Activated CD8-positive, alpha-beta T cell treated with anti-CD3 and anti-CD28 coated beads for 36 hours (primary cell): ENCODE results near the gene DMPK. TPM values are rescaled to one million over a fixed set of nuclear protein-coding genes. Genes with fewer than 3 reads are reported as not detected.

Experiments
- ATAC-seq: fragments of 200-7000 bp; cut with Tn5 transposase; one replicate; pipeline ENCODE4 v1.10.0; 2021; ENCODE audit warnings: mild to moderate bottlenecking, moderate library complexity
- CTCF ChIA-PET: fragments of 350-600 bp; sonication (Branson Sonifier 250); formaldehyde crosslinking; loops from one replicate; lab custom pipeline; 2021; ENCODE audit warnings: antibody characterized with exemption; lab: Charles Lee
- POLR2A ChIA-PET: fragments of 350-600 bp; sonication (Branson Sonifier 250); formaldehyde crosslinking; loops from one replicate; lab custom pipeline; 2021; ENCODE audit warnings: antibody characterized with exemption; lab: Charles Lee
- DNase-seq: peaks from one replicate; pipeline ENCODE4 v3.0.0-alpha.2; 2020
- H3K27ac Mint-ChIP-seq: one replicate; pipeline ENCODE4 v1.8.0; 2021; ENCODE audit warnings: mild to moderate bottlenecking, mixed read lengths
- H3K27me3 Mint-ChIP-seq: one replicate; pipeline ENCODE4 v1.8.0; 2021; ENCODE audit warnings: mixed read lengths
- H3K36me3 Mint-ChIP-seq: one replicate; pipeline ENCODE4 v1.8.0; 2021; ENCODE audit warnings: low read depth, mixed read lengths
- H3K4me1 Mint-ChIP-seq: one replicate; pipeline ENCODE4 v1.8.0; 2021; ENCODE audit warnings: low read depth, mixed read lengths
- H3K4me3 Mint-ChIP-seq: one replicate; pipeline ENCODE4 v1.8.0; 2021; ENCODE audit warnings: mild to moderate bottlenecking, moderate library complexity, mixed read lengths
- H3K9me3 Mint-ChIP-seq: one replicate; pipeline ENCODE4 v1.8.0; 2021; ENCODE audit warnings: mixed read lengths
- intact Hi-C: fragments of 100-400 bp; cut with micrococcal nuclease; formaldehyde crosslinking; loops from one replicate; pipeline ENCODE4 v1.10.0; 2022
- total RNA-seq, 2 experiments: library from RNA; stranded (reverse); gene quantifications; one replicate each; pipeline ENCODE4 v1.2.3, GENCODE V29; 2021
- TF ChIP-seq, protein P1 (sequence below): fragments of 200-600 bp; IDR thresholded peaks from one replicate; pipeline ENCODE4 v1.8.0; 2022; ENCODE audit warnings: antibody characterized with exemption, mild to moderate bottlenecking

DMPK gene
- total RNA-seq, 2 experiments from 2014 or later: 5.8 to 8.0 TPM

- ATAC-seq (no peak), DNase-seq (no peak)
- TF ChIP-seq, protein P1, sequence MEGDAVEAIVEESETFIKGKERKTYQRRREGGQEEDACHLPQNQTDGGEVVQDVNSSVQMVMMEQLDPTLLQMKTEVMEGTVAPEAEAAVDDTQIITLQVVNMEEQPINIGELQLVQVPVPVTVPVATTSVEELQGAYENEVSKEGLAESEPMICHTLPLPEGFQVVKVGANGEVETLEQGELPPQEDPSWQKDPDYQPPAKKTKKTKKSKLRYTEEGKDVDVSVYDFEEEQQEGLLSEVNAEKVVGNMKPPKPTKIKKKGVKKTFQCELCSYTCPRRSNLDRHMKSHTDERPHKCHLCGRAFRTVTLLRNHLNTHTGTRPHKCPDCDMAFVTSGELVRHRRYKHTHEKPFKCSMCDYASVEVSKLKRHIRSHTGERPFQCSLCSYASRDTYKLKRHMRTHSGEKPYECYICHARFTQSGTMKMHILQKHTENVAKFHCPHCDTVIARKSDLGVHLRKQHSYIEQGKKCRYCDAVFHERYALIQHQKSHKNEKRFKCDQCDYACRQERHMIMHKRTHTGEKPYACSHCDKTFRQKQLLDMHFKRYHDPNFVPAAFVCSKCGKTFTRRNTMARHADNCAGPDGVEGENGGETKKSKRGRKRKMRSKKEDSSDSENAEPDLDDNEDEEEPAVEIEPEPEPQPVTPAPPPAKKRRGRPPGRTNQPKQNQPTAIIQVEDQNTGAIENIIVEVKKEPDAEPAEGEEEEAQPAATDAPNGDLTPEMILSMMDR: no peak
- peaks cover 15% of the 10 kb centered on the region for H3K36me3 Mint-ChIP-seq
- H3K4me3 Mint-ChIP-seq: no peak overlapping the region
- peaks cover 32% of the 10 kb centered on the region for H3K27me3 Mint-ChIP-seq
- no peaks in the 10 kb centered on the region for H3K9me3 Mint-ChIP-seq
- CTCF ChIA-PET: interaction anchor here (1.4 to 3.4 kb wide), 3 partner anchors 23 to 24 kb away, joined by 3 to 18 read pairs (median 9); partner anchors contain the start of gene SIX5
- intact Hi-C loops: no loop called here
- POLR2A ChIA-PET: interaction anchor here (1.1 to 3.6 kb wide), 3 partner anchors 20 to 25 kb away, joined by 3 to 19 read pairs (median 13); partner anchors contain the start of gene SIX5
- no peak overlapping the region for H3K27ac Mint-ChIP-seq
- peaks cover 30% of the 10 kb centered on the region for H3K4me1 Mint-ChIP-seq
These were observed 11.6 kb upstream of the DMPK start for GRCh38 chr19:45793876-45794275.

- H3K27ac Mint-ChIP-seq: no peak overlapping the region
- intact Hi-C loops: no loop called here
- H3K4me1 Mint-ChIP-seq: peaks cover 28% of the 10 kb centered on the region
- CTCF ChIA-PET: interaction anchor here (0.9 to 3.8 kb wide), 4 partner anchors 9 to 25 kb away, joined by 3 to 18 read pairs (median 10); partner anchors contain the start of gene SIX5
- peaks cover 33% of the 10 kb centered on the region for H3K27me3 Mint-ChIP-seq
- TF ChIP-seq, protein P1: no peak
- no peak for ATAC-seq
- H3K4me3 Mint-ChIP-seq: peak overlapping the region; percentile 69
- no peaks in the 10 kb centered on the region for H3K9me3 Mint-ChIP-seq
- DNase-seq: no peak
- POLR2A ChIA-PET: interaction anchor here (0.8 to 3.6 kb wide), 5 partner anchors 14 to 38 kb away, joined by 3 to 19 read pairs (median 4); partner anchors contain the start of gene SIX5
- H3K36me3 Mint-ChIP-seq: peaks cover 23% of the 10 kb centered on the region
These were observed 10.9 kb upstream of the DMPK start for GRCh38 chr19:45793178-45793564.

GRCh38 chr19:45792470-45793177, 10.3 kb upstream of the DMPK start, which contains the start of gene DMWD:
Gene DMWD, minus strand, starts transcription at chr19:45792845. Its CDS starts 89 bp downstream, at chr19:45792756.
- Mint-ChIP-seq H3K27ac (peak within 1 kb of the TSS; percentile 87), H3K36me3 (peaks cover 28% of the 10 kb centered on the region), H3K4me1 (peaks cover 28% of the 10 kb centered on the region), H3K9me3 (no peaks in the 10 kb centered on the region), H3K4me3 (peak within 1 kb of the TSS; percentile 93), H3K27me3 (peaks cover 29% of the 10 kb centered on the region)
- intact Hi-C loops: no loop called here
- TF ChIP-seq, protein P1: no peak
- DNase-seq (peak; percentile 100), ATAC-seq (peak; percentile 95)
- ChIA-PET POLR2A (interaction anchor here (0.8 to 3.6 kb wide), 10 partner anchors 10 to 44 kb away, joined by 3 to 19 read pairs (median 5); partner anchors contain the start of genes RSPH6A and SIX5), CTCF (interaction anchor here (0.9 to 3.8 kb wide), 5 partner anchors 9 to 26 kb away, joined by 3 to 18 read pairs (median 3); partner anchors contain the start of gene SIX5)

GRCh38 chr19:45791744-45792469, 9.6 kb upstream of the DMPK start:
- TF ChIP-seq, protein P1: no peak
- Mint-ChIP-seq H3K27me3 (peaks cover 30% of the 10 kb centered on the region), H3K4me1 (peaks cover 28% of the 10 kb centered on the region), H3K9me3 (no peaks in the 10 kb centered on the region), H3K36me3 (peaks cover 35% of the 10 kb centered on the region), H3K4me3 (peak overlapping the region; percentile 93), H3K27ac (peak overlapping the region; percentile 87)
- ATAC-seq: peak; percentile 25
- ChIA-PET CTCF (interaction anchor here (1.0 to 3.8 kb wide), 6 partner anchors 8 to 25 kb away, joined by 3 to 18 read pairs (median 6); partner anchors contain the start of gene SIX5), POLR2A (interaction anchor here (1.0 to 3.6 kb wide), 8 partner anchors 9 to 44 kb away, joined by 3 to 19 read pairs (median 7); partner anchors contain the start of genes RSPH6A and SIX5)
- peak; percentile 47 for DNase-seq
- intact Hi-C loops: no loop called here
